ENCODE data around the gene PLA1A. TPM values are rescaled to one million over a fixed set of nuclear protein-coding genes. Genes with fewer than 3 reads are reported as not detected.
A peak's percentile ranks its signal among the peaks of the same experiment; 100 is the strongest.

Gene PLA1A
- total RNA-seq, 4 donors from 2014 or later: 2.0 to 6.7 (median 3.9) TPM

GRCh38 chr3:119579366-119580066 is 18.2 kb upstream of the PLA1A start, which contains the start of gene ADPRH:
TSS of gene ADPRH (plus strand) at chr3:119579492. CDS start at chr3:119582170, 2,678 bp downstream.
- peak in 1 of 2 donors; percentile 73 for TF ChIP-seq POLR2A (IDR thresholded peaks at IDR 0.05)
- TF ChIP-seq CTCF (IDR thresholded peaks at IDR 0.05): no peak
- Histone ChIP-seq H3K9me3 (no peaks in the 10 kb centered on the region), H3K4me3 (replicated peaks in 1 of 3) (peak within 1 kb of the TSS; percentile 30 to 49 (median 39)), H3K36me3 (no peaks in the 10 kb centered on the region), H3K27ac (peak within 1 kb of the TSS; percentile 84 to 97 (median 96)), H3K4me1 (peaks cover 9 to 10% of the 10 kb centered on the region in 2 donors), H3K27me3 (no peaks in the 10 kb centered on the region)
- intact Hi-C loops (cut with DNase I): no loop called here
- peak; percentile 91 for DNase-seq
- WGBS, 2 donors: 1 to 3% methylated on average over 13 to 20 of the region's 68 CpGs

DNA sequence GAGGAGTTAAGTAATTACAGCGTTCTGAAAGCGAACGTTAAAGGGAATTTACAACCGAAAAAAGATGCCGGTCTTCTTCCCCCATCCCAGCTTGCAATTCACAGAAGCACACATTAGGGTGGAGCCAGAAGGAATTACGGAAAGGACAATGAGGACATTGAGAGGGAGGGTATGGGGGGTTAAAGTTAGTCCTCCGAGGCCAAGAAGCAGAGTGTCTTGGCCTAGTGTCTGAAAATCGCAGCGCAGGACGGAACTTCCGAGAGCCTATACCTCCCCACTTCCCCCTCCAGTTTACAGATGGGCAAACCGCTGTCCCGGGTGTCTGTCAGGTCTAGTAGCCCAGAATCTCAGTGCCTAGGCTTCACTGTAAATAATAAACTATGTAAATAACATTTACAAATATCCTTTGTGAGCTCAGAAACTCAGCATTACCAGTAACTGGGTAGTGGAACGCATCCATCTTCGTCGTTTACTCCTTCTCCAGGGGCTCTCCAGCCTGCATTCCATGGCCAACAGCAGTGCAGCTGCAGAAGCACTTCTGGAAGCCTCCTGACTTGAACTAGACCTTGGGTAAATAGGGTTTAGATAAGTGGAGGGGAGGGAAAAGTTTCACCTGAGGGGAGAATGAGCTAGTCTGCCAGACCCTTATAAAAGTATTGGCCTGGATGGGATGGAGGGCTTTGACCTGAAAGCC is 17.5 kb upstream of the PLA1A start:
- Histone ChIP-seq H3K36me3 (no peaks in the 10 kb centered on the region), H3K4me1 (peaks cover 9 to 10% of the 10 kb centered on the region in 2 donors), H3K27ac (peak overlapping the region; percentile 84 to 97 (median 96)), H3K4me3 (replicated peaks in 1 of 3) (peak overlapping the region; percentile 30 to 49 (median 39)), H3K9me3 (no peaks in the 10 kb centered on the region), H3K27me3 (no peaks in the 10 kb centered on the region)
- intact Hi-C loops (cut with DNase I): no loop called here
- peak; percentile 34 to 40 for DNase-seq
- TF ChIP-seq POLR2A (IDR thresholded peaks at IDR 0.05): no peak
- TF ChIP-seq CTCF (IDR thresholded peaks at IDR 0.05): no peak
- WGBS, 2 donors: 13 to 20% methylated on average over 16 of the region's 16 CpGs

DNA sequence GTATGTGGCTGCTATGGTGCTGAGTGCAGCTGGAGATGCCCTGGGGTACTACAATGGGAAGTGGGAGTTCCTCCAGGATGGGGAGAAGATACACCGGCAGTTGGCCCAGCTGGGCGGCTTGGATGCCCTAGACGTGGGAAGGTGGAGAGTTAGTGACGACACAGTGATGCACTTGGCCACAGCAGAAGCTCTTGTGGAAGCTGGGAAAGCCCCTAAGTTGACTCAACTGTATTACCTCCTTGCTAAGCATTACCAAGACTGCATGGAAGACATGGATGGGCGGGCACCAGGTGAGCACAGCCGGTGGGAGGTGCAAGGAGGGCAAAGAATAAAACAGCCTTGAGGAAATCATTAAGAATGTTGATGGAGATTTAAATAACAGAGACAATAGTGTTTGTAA is 15.5 kb upstream of the PLA1A start:
- Histone ChIP-seq H3K27ac (no peak overlapping the region), H3K9me3 (no peaks in the 10 kb centered on the region), H3K27me3 (no peaks in the 10 kb centered on the region), H3K36me3 (no peaks in the 10 kb centered on the region), H3K4me1 (peaks cover 9 to 10% of the 10 kb centered on the region in 2 donors), H3K4me3 (replicated peaks in 1 of 3) (no peak overlapping the region)
- no peak for DNase-seq
- TF ChIP-seq POLR2A (IDR thresholded peaks at IDR 0.05) (no peak), CTCF (IDR thresholded peaks at IDR 0.05) (no peak)
- intact Hi-C loops (cut with DNase I): no loop called here
- 80 to 89% methylated on average over 6 of the region's 6 CpGs for WGBS, 2 donors

DNA sequence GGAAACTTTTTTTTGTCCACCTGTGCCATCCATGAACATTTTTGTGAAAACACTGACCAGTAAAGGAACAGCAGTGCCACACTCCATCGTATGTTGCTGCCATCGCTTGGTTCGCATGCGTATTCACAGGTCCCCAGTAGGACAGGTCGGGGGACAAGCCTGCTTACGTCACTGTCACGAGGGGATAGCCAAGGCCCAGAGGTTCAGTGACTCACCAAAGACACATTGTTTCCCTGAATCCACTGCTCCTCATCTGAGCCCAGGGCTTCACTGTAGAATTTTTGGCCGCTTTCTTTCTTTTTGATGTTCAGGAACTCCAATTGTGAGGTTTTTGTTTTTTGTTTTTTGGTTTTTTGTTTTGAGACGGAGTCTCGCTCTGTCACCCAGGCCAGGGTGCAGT is 12.5 kb upstream of the PLA1A start:
- Histone ChIP-seq H3K27ac (no peak overlapping the region), H3K4me1 (peaks cover 4% of the 10 kb centered on the region in 2 donors), H3K27me3 (no peaks in the 10 kb centered on the region), H3K4me3 (replicated peaks in 1 of 3) (no peak overlapping the region), H3K36me3 (no peaks in the 10 kb centered on the region), H3K9me3 (no peaks in the 10 kb centered on the region)
- intact Hi-C loops (cut with DNase I): no loop called here
- WGBS, 2 donors: 95 to 97% methylated on average over 10 of the region's 10 CpGs
- DNase-seq: no peak
- TF ChIP-seq POLR2A (IDR thresholded peaks at IDR 0.05) (no peak), CTCF (IDR thresholded peaks at IDR 0.05) (no peak)

Data from thyroid gland (tissue), 4 donors.